K562 (cell line): ENCODE measurements around the gene SLC4A9. TPM values are rescaled to one million over a fixed set of nuclear protein-coding genes. Genes with fewer than 3 reads are reported as not detected.

Experiments used
- CBX3 ChIP-seq, 2 experiments: IDR thresholded peaks; 1 replicate in 1 of 2; 2 replicates in 1 of 2; pipeline ENCODE4 v1.6.1; 2012; ENCODE audit warnings: inconsistent platforms in 2 of 2, low read length in 2 of 2, borderline replicate concordance in 1 of 2, control low read depth in 1 of 2
- GTF2E2 ChIP-seq: fragments of 200-800 bp; sonication (Bioruptor generic); IDR thresholded peaks from 2 replicates; pipeline ENCODE4 v1.6.1; 2016; ENCODE audit warnings: missing genetic modification characterization, missing compliant biosample characterization
- HNRNPLL ChIP-seq: fragments of 200-400 bp; formaldehyde crosslinking; IDR thresholded peaks from 2 replicates; pipeline ENCODE4 v1.6.1; 2017; ENCODE audit warnings: low read length, low read depth, mild to moderate bottlenecking; ENCODE audit not compliant: poor library complexity, severe bottlenecking
- IRF2 ChIP-seq: sonication (generic); formaldehyde crosslinking; IDR thresholded peaks from 2 replicates; pipeline ENCODE4 v1.8.1; 2022; ENCODE audit warnings: mild to moderate bottlenecking, missing genetic modification reagents
- JUND ChIP-seq, 2 experiments: IDR thresholded peaks; 2 replicates in 1 of 2; 3 replicates in 1 of 2; pipeline ENCODE4 v1.6.1; 2011; ENCODE audit warnings: borderline replicate concordance in 2 of 2, low read depth in 2 of 2, low read length in 2 of 2, improper control_type of control experiment in 1 of 2, missing biosample characterization in 1 of 2, missing genetic modification characterization in 1 of 2, missing genetic modification reagents in 1 of 2
- NCOA4 ChIP-seq: fragments of 450-650 bp; IDR thresholded peaks from 2 replicates; pipeline ENCODE4 v1.6.1; 2018; ENCODE audit warnings: mild to moderate bottlenecking; ENCODE audit not compliant: partially characterized antibody
- PHF20 ChIP-seq: fragments of 450-650 bp; IDR thresholded peaks from 2 replicates; pipeline ENCODE4 v1.6.1; 2018; ENCODE audit not compliant: partially characterized antibody
- RB1 ChIP-seq: fragments of 450-650 bp; IDR thresholded peaks from 2 replicates; pipeline ENCODE4 v1.6.1; 2017; ENCODE audit warnings: low read depth, mild to moderate bottlenecking
- SOX6 ChIP-seq: fragments of 450-650 bp; IDR thresholded peaks from 2 replicates; pipeline ENCODE4 v1.6.1; 2014; ENCODE audit warnings: mild to moderate bottlenecking
- SUPT5H ChIP-seq: fragments of 450-650 bp; IDR thresholded peaks from 2 replicates; pipeline ENCODE4 v1.6.1; 2016
- TEAD4 ChIP-seq, 2 experiments: sonication (generic) in 1 of 2; formaldehyde crosslinking in 1 of 2; IDR thresholded peaks; 2 replicates each; pipeline versions ENCODE4 v1.6.1 to v1.8.0; 2012 to 2022; ENCODE audit warnings: borderline replicate concordance in 1 of 2, inconsistent platforms in 1 of 2, low read length in 1 of 2, mild to moderate bottlenecking in 1 of 2, missing genetic modification reagents in 1 of 2
- ZBTB11 ChIP-seq, 3 experiments: fragments of 200-800 bp in 1 of 3; fragments of 250-450 bp in 1 of 3; fragments of 450-650 bp in 1 of 3; sonication (Bioruptor Pico) in 1 of 3; sonication (Bioruptor generic) in 1 of 3; formaldehyde crosslinking in 1 of 3; IDR thresholded peaks; 2 replicates each; pipeline versions ENCODE4 v1.6.1 to v1.8.0; 2016 to 2022; ENCODE audit warnings: mild to moderate bottlenecking in 2 of 3, missing genetic modification characterization in 2 of 3, missing compliant biosample characterization in 1 of 3, moderate library complexity in 1 of 3
- polyA plus RNA-seq, 8 experiments: library from polyadenylated mRNA; depleted of rRNA in 4 of 8; stranded (reverse) in 5 of 8; unstranded in 3 of 8; fragments of >200 nt; fragmentation: Nextera tagmentation in 2 of 8; fragmentation: Illumina TruSeq in 1 of 8; extraction: Ambion mirVana in 2 of 8; extraction: Trizol in 1 of 8; gene quantifications; 2 replicates each; pipeline versions ENCODE4 v1.2.1 to v1.2.3, GENCODE V29; 2011 to 2014; ENCODE audit warnings: inconsistent platforms in 1 of 8, missing spikeins in 1 of 8
- total RNA-seq, 7 experiments: library from RNA; depleted of rRNA in 6 of 7; stranded (reverse); fragments of >200 nt in 6 of 7; fragmentation: Illumina TruSeq in 2 of 7; extraction: Trizol in 2 of 7; gene quantifications; 2 replicates each; pipeline versions ENCODE4 v1.2.1 to v1.2.3, GENCODE V29; 2011 to 2021; ENCODE audit warnings: low replicate concordance in 1 of 7
- TF ChIP-seq, protein P1 (sequence below): fragments of 250-450 bp; sonication (Bioruptor Pico); IDR thresholded peaks from 2 replicates; pipeline ENCODE4 v1.4.0; 2020; ENCODE audit warnings: mild to moderate bottlenecking, moderate library complexity
- TF ChIP-seq, protein P2 (sequence below), 2 experiments: fragments of 450-650 bp; conservative IDR thresholded peaks; 2 replicates each; pipeline ENCODE4 v1.6.1; 2017; ENCODE audit warnings: mild to moderate bottlenecking in 2 of 2, moderate library complexity in 2 of 2
- TF ChIP-seq, protein P3 (sequence below): IDR thresholded peaks from 2 replicates; pipeline ENCODE4 v1.6.1; 2011; ENCODE audit not compliant: insufficient read length; ENCODE audit errors: extremely low read depth

The SLC4A9 gene
- total and polyA plus RNA-seq, 9 of the 15 experiments (the other 6 are each of a cell fraction or from before 2014, with no cell fraction given): 0.05 to 0.13 TPM; not detected in 7

DNA sequence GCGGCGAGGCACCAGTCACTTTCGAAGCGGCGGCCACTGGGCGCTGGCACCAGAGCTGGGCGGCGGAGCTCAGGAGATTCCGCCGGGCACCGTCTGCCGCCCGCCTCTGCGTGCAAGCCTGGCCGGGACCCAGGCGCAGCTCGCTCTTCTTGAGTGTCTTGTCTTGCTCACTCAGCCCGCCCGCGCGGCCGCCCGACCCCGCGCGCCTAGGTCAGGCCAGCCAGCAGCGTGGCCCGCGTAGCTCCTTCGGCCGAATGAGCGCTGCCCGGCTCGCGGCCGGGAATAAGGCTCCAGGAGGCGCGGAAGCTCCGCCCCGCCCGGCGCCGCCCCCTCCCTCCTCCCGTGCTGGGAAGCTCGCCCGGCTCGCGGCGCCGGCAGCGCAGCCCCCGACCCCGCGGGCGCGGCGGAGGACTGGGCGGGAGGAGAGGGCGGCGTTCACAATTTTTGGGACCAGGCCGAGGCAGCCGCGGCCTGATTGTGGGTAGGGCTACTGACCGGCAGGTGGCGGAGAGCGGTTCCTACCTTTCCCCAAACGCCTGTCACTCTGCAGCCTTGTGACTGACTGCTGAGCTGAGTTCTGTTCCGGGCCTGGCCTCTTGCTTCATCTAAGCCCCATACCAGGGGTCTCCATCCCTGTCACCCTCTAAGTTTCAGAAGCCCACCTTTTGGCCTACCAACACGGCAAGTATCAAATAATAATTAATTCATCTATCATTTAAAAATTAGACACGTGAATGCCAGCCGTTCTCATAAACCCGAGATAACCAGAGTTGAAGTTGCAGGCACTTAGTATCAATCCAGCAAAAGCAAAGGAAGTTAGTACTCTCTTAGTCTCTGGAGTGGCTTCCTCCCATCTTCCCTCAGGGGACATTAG, 13.4 kb upstream of the SLC4A9 start, which contains the start of gene HBEGF (continued):
- TF ChIP-seq ZBTB11 (CRISPR knock-in tag; IDR thresholded peaks at IDR 0.05) (no peak), PHF20 (peak; percentile 6), TEAD4 (IDR thresholded peaks at IDR 0.05; ENCODE audit: low read length) (no peak), TEAD4 (CRISPR knock-in tag; IDR thresholded peaks at IDR 0.05; ENCODE audit: borderline replicate concordance) (no peak), CBX3 (IDR thresholded peaks at IDR 0.05; ENCODE audit: borderline replicate concordance in 1 of 2, low read length in 2 of 2) (peak in 1 of 2 experiments; percentile 57; a peak in 1 of 3 replicates), SOX6 (peak; percentile 39; the same call in 1 of the 2 replicates), SUPT5H (peak; percentile 30; the same call in 1 of the 2 replicates), RB1 (peak; percentile 85), GTF2E2 (tag) (0 out of 2 replicates have a peak, but pooled peaks have one; percentile 33), HNRNPLL (peak; percentile 82), JUND (IDR thresholded peaks at IDR 0.05; ENCODE audit: borderline replicate concordance, low read depth, low read length) (peak; percentile 26; the same call in 1 of the 2 replicates), JUND (tag; IDR thresholded peaks at IDR 0.05; ENCODE audit: borderline replicate concordance, low read depth, low read length) (no peak), IRF2 (CRISPR knock-in tag) (no peak), NCOA4 (no peak)
- TF ChIP-seq, protein P1, sequence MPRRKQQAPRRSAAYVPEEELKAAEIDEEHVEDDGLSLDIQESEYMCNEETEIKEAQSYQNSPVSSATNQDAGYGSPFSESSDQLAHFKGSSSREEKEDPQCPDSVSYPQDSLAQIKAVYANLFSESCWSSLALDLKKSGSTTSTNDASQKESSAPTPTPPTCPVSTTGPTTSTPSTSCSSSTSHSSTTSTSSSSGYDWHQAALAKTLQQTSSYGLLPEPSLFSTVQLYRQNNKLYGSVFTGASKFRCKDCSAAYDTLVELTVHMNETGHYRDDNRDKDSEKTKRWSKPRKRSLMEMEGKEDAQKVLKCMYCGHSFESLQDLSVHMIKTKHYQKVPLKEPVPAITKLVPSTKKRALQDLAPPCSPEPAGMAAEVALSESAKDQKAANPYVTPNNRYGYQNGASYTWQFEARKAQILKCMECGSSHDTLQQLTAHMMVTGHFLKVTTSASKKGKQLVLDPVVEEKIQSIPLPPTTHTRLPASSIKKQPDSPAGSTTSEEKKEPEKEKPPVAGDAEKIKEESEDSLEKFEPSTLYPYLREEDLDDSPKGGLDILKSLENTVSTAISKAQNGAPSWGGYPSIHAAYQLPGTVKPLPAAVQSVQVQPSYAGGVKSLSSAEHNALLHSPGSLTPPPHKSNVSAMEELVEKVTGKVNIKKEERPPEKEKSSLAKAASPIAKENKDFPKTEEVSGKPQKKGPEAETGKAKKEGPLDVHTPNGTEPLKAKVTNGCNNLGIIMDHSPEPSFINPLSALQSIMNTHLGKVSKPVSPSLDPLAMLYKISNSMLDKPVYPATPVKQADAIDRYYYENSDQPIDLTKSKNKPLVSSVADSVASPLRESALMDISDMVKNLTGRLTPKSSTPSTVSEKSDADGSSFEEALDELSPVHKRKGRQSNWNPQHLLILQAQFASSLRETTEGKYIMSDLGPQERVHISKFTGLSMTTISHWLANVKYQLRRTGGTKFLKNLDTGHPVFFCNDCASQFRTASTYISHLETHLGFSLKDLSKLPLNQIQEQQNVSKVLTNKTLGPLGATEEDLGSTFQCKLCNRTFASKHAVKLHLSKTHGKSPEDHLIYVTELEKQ (CRISPR knock-in tag): 0 out of 2 replicates have a peak, but pooled peaks have one; percentile 22
- TF ChIP-seq, protein P2, sequence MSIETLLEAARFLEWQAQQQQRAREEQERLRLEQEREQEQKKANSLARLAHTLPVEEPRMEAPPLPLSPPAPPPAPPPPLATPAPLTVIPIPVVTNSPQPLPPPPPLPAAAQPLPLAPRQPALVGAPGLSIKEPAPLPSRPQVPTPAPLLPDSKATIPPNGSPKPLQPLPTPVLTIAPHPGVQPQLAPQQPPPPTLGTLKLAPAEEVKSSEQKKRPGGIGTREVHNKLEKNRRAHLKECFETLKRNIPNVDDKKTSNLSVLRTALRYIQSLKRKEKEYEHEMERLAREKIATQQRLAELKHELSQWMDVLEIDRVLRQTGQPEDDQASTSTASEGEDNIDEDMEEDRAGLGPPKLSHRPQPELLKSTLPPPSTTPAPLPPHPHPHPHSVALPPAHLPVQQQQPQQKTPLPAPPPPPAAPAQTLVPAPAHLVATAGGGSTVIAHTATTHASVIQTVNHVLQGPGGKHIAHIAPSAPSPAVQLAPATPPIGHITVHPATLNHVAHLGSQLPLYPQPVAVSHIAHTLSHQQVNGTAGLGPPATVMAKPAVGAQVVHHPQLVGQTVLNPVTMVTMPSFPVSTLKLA (conservative IDR thresholded peaks at IDR 0.05): 0 out of 4 replicates have a peak, but pooled peaks of 1 of the 2 experiments have one; percentile 55
- TF ChIP-seq, protein P3, sequence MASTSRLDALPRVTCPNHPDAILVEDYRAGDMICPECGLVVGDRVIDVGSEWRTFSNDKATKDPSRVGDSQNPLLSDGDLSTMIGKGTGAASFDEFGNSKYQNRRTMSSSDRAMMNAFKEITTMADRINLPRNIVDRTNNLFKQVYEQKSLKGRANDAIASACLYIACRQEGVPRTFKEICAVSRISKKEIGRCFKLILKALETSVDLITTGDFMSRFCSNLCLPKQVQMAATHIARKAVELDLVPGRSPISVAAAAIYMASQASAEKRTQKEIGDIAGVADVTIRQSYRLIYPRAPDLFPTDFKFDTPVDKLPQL: no peak
